ENCODE results near the gene HCFC2. TPM values are rescaled to one million over a fixed set of nuclear protein-coding genes. Genes with fewer than 3 reads are reported as not detected.

HCFC2 gene
- total and polyA plus RNA-seq, 2 experiments from 2014 or later = 7.5 to 15.1 TPM

GRCh38 chr12:104094284-104094683 lies 30.0 kb downstream of the HCFC2 start:
- Histone ChIP-seq H3K79me2 (no peaks in the 10 kb centered on the region), H4K20me1 (ENCODE audit: insufficient read depth, poor library complexity, severe bottlenecking) (no peaks in the 10 kb centered on the region), H3K27me3 (no peaks in the 10 kb centered on the region), H3K4me1 (ENCODE audit: insufficient read depth) (no peaks in the 10 kb centered on the region), H3K27ac (no peak overlapping the region), H3K4me3 (no peak overlapping the region), H3K36me3 (replicated peaks; ENCODE audit: insufficient read depth, low read depth) (no peaks in the 10 kb centered on the region), H3K4me2 (no peak overlapping the region), H2AFZ (no peak overlapping the region), H3K9me2 (replicated peaks; ENCODE audit: insufficient read depth) (no peaks in the 10 kb centered on the region), H3K9me3 (ENCODE audit: low read depth) (no peaks in the 10 kb centered on the region)
- TF ChIP-seq EZH2 (IDR thresholded peaks at IDR 0.05; ENCODE audit: borderline replicate concordance) (no peak), EZH2phosphoT487 (IDR thresholded peaks at IDR 0.05; ENCODE audit: low read depth, severe bottlenecking, unreplicated experiment) (no peak), CTCF (IDR thresholded peaks at IDR 0.05; ENCODE audit: poor library complexity) (no peak)
- WGBS (ENCODE audit: low lambda C conversion rate, missing lambda C conversion rate) = 95% methylated on average over 3 of the region's 3 CpGs
- DNase-seq (ENCODE audit: low spot score) = no peak

- WGBS (ENCODE audit: low lambda C conversion rate, missing lambda C conversion rate) = 97% methylated on average over 1 of the region's 1 CpG
- DNase-seq (ENCODE audit: low spot score) = no peak
Observed at GRCh38 chr12:104095289-104095688, 31.0 kb downstream of the HCFC2 start.

GRCh38 chr12:104097954-104098353 lies 33.6 kb downstream of the HCFC2 start:
- no peak overlapping the region for H3K27ac ChIP-seq
- H3K36me3 ChIP-seq (replicated peaks; ENCODE audit: insufficient read depth, low read depth) = no peaks in the 10 kb centered on the region
- no peaks in the 10 kb centered on the region for H3K79me2 ChIP-seq
- no peak overlapping the region for H3K4me3 ChIP-seq
- TF ChIP-seq CTCF (IDR thresholded peaks at IDR 0.05; ENCODE audit: poor library complexity) = no peak
- no peak for TF ChIP-seq EZH2 (IDR thresholded peaks at IDR 0.05; ENCODE audit: borderline replicate concordance)
- no peak for TF ChIP-seq EZH2phosphoT487 (IDR thresholded peaks at IDR 0.05; ENCODE audit: low read depth, severe bottlenecking, unreplicated experiment)
- no peaks in the 10 kb centered on the region for H3K4me1 ChIP-seq (ENCODE audit: insufficient read depth)
- no peaks in the 10 kb centered on the region for H3K27me3 ChIP-seq
- no peak overlapping the region for H2AFZ ChIP-seq
- H3K4me2 ChIP-seq = no peak overlapping the region
- H4K20me1 ChIP-seq (ENCODE audit: insufficient read depth, poor library complexity, severe bottlenecking) = no peaks in the 10 kb centered on the region
- no peaks in the 10 kb centered on the region for H3K9me2 ChIP-seq (replicated peaks; ENCODE audit: insufficient read depth)
- 96% methylated on average over 2 of the region's 2 CpGs for WGBS (ENCODE audit: low lambda C conversion rate, missing lambda C conversion rate)
- DNase-seq (ENCODE audit: low spot score) = no peak
- no peaks in the 10 kb centered on the region for H3K9me3 ChIP-seq (ENCODE audit: low read depth)

More at GRCh38 chr12:104095289-104095688, 31.0 kb downstream of the HCFC2 start:
- no peaks in the 10 kb centered on the region for H3K9me3 ChIP-seq (ENCODE audit: low read depth)
- no peak overlapping the region for H3K27ac ChIP-seq
- no peak overlapping the region for H2AFZ ChIP-seq
- H4K20me1 ChIP-seq (ENCODE audit: insufficient read depth, poor library complexity, severe bottlenecking) = no peaks in the 10 kb centered on the region
- TF ChIP-seq EZH2phosphoT487 (IDR thresholded peaks at IDR 0.05; ENCODE audit: low read depth, severe bottlenecking, unreplicated experiment) (no peak), CTCF (IDR thresholded peaks at IDR 0.05; ENCODE audit: poor library complexity) (no peak), EZH2 (IDR thresholded peaks at IDR 0.05; ENCODE audit: borderline replicate concordance) (no peak)
- H3K79me2 ChIP-seq = no peaks in the 10 kb centered on the region
- no peak overlapping the region for H3K4me3 ChIP-seq
- H3K27me3 ChIP-seq = no peaks in the 10 kb centered on the region
- no peak overlapping the region for H3K4me2 ChIP-seq
- H3K36me3 ChIP-seq (replicated peaks; ENCODE audit: insufficient read depth, low read depth) = no peaks in the 10 kb centered on the region
- no peaks in the 10 kb centered on the region for H3K9me2 ChIP-seq (replicated peaks; ENCODE audit: insufficient read depth)
- H3K4me1 ChIP-seq (ENCODE audit: insufficient read depth) = no peaks in the 10 kb centered on the region

- Histone ChIP-seq H3K27me3 (no peaks in the 10 kb centered on the region), H4K20me1 (ENCODE audit: insufficient read depth, poor library complexity, severe bottlenecking) (no peaks in the 10 kb centered on the region), H2AFZ (no peak overlapping the region), H3K27ac (no peak overlapping the region), H3K9me3 (ENCODE audit: low read depth) (no peaks in the 10 kb centered on the region), H3K36me3 (replicated peaks; ENCODE audit: insufficient read depth, low read depth) (no peaks in the 10 kb centered on the region), H3K4me3 (no peak overlapping the region), H3K4me1 (ENCODE audit: insufficient read depth) (no peaks in the 10 kb centered on the region), H3K9me2 (replicated peaks; ENCODE audit: insufficient read depth) (no peaks in the 10 kb centered on the region), H3K79me2 (no peaks in the 10 kb centered on the region), H3K4me2 (no peak overlapping the region)
- no peak for TF ChIP-seq CTCF (IDR thresholded peaks at IDR 0.05; ENCODE audit: poor library complexity)
- no peak for DNase-seq (ENCODE audit: low spot score)
Observed at GRCh38 chr12:104105461-104105860, 41.1 kb downstream of the HCFC2 start.
